ENCODE data around the gene CABS1. TPM values are rescaled to one million over a fixed set of nuclear protein-coding genes. Genes with fewer than 3 reads are reported as not detected.

The CABS1 gene
- total and polyA plus RNA-seq, 12 donors, result not detected

- Histone ChIP-seq H3K9me3 (peaks cover 0 to under 1% (median 0%) of the 10 kb centered on the region in 11 donors), H3K27me3 (no peaks in the 10 kb centered on the region), H3K4me3 (no peak within 1 kb of the TSS), H3K27ac (no peak within 1 kb of the TSS), H3K36me3 (no peaks in the 10 kb centered on the region), H3K4me1 (no peaks in the 10 kb centered on the region)
- intact Hi-C loops (cut with DNase I), result no loop called here
- 60 to 77% methylated on average over 3 of the region's 3 CpGs for WGBS, 2 donors
- ATAC-seq (no peak), DNase-seq (no peak)
- no peak for TF ChIP-seq CTCF (IDR thresholded peaks at IDR 0.05)
Observed at GRCh38 chr4:70360460-70360859, 25.7 kb downstream of the CABS1 start, which contains the start of gene SMR3A. SMR3A (plus strand) TSS chr4:70360760; CDS start chr4:70362116, 1,356 bp downstream.

GRCh38 chr4:70364002-70364401 is 29.2 kb downstream of the CABS1 start:
- ATAC-seq (no peak), DNase-seq (no peak)
- 82 to 88% methylated on average over 5 of the region's 5 CpGs for WGBS, 2 donors
- H3K27ac ChIP-seq, result no peak overlapping the region
- H3K9me3 ChIP-seq, result no peaks in the 10 kb centered on the region
- H3K27me3 ChIP-seq, result no peaks in the 10 kb centered on the region
- no peak overlapping the region for H3K4me3 ChIP-seq
- H3K4me1 ChIP-seq, result no peaks in the 10 kb centered on the region
- H3K36me3 ChIP-seq, result no peaks in the 10 kb centered on the region
- TF ChIP-seq CTCF (IDR thresholded peaks at IDR 0.05), result no peak
- intact Hi-C loops (cut with DNase I), result no loop called here

DNA sequence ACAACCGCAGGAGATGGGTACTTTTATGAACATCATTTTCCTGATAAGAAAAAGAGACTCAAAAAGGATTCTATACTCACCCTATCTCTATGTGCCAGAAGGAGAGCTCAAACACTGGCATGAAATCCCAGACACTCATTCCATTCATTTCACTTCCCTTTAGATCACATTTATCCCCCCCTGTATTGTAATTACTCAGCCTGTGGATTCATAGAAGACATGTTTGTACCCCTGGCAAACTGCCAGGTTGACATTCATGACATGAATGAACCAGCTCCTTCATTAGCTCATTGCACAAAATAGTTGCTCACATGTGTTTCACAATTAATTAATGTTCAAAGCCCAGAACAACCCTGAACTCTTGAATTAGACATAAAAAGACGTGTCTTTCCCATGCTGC is 30.7 kb downstream of the CABS1 start:
- no peak overlapping the region for H3K4me3 ChIP-seq
- no peak for TF ChIP-seq CTCF (IDR thresholded peaks at IDR 0.05)
- H3K27ac ChIP-seq, result no peak overlapping the region
- DNase-seq (no peak), ATAC-seq (no peak)
- H3K9me3 ChIP-seq, result no peaks in the 10 kb centered on the region
- 32 to 61% methylated on average over 2 of the region's 2 CpGs for WGBS, 2 donors
- no peaks in the 10 kb centered on the region for H3K36me3 ChIP-seq
- intact Hi-C loops (cut with DNase I), result no loop called here
- H3K27me3 ChIP-seq, result no peaks in the 10 kb centered on the region
- H3K4me1 ChIP-seq, result no peaks in the 10 kb centered on the region

DNA sequence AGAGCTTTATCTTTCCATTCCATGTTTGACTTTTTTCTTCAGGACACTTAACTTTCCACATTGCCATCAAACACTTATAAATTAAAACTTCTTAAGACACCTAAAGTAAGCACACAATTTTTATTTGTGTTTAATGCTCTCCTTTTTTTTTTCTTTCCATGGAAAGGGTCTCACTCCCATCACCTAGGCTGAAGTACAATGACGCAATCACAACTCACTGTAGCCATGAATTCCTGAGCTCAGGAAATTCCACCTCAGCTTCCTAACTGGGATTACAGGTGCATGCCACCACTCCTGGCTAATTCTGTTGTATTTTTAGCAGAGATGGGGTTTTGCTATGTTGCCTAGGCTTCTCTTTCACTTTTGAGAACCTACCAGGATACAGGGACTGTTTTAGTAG is 33.0 kb downstream of the CABS1 start:
- Histone ChIP-seq H3K27ac (no peak overlapping the region), H3K9me3 (no peaks in the 10 kb centered on the region), H3K27me3 (no peaks in the 10 kb centered on the region), H3K4me1 (no peaks in the 10 kb centered on the region), H3K36me3 (no peaks in the 10 kb centered on the region), H3K4me3 (no peak overlapping the region)
- no peak for TF ChIP-seq CTCF (IDR thresholded peaks at IDR 0.05)
- intact Hi-C loops (cut with DNase I), result no loop called here
- ATAC-seq (no peak), DNase-seq (no peak)
- 87 to 91% methylated on average over 1 of the region's 1 CpG for WGBS, 2 donors
